GM13976 (cell line): ENCODE measurements around the gene CD82.

Experiments used
- DNase-seq: peaks from one replicate; pipeline ENCODE4 v3.0.0; 2012; ENCODE audit warnings: low spot score
- in situ Hi-C: fragments of 300-500 bp; cut with MboI; formaldehyde crosslinking; loops from one replicate; pipeline ENCODE4 v1.12.0; 2022; ENCODE audit warnings: low sequenced_read_pairs, mixed read lengths, inconsistent platforms; ENCODE audit not compliant: unreplicated experiment
- TF ChIP-seq, protein P1 (sequence below): IDR thresholded peaks from 2 replicates; pipeline ENCODE4 v1.5.1; 2012; ENCODE audit warnings: borderline replicate concordance, mild to moderate bottlenecking; ENCODE audit not compliant: insufficient read depth; ENCODE audit errors: extremely low read depth, missing control alignments, control extremely low read depth

The CD82 gene

GRCh38 chr11:44623731-44624491, 58.4 kb downstream of the CD82 start:
- peak; percentile 22 for DNase-seq
- in situ Hi-C loops: loop anchor here (10.0 kb wide), 2 partner anchors 151 to 291 kb away; no protein-coding TSS in a partner anchor
- TF ChIP-seq, protein P1, sequence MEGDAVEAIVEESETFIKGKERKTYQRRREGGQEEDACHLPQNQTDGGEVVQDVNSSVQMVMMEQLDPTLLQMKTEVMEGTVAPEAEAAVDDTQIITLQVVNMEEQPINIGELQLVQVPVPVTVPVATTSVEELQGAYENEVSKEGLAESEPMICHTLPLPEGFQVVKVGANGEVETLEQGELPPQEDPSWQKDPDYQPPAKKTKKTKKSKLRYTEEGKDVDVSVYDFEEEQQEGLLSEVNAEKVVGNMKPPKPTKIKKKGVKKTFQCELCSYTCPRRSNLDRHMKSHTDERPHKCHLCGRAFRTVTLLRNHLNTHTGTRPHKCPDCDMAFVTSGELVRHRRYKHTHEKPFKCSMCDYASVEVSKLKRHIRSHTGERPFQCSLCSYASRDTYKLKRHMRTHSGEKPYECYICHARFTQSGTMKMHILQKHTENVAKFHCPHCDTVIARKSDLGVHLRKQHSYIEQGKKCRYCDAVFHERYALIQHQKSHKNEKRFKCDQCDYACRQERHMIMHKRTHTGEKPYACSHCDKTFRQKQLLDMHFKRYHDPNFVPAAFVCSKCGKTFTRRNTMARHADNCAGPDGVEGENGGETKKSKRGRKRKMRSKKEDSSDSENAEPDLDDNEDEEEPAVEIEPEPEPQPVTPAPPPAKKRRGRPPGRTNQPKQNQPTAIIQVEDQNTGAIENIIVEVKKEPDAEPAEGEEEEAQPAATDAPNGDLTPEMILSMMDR: no peak

- peak; percentile 3 for DNase-seq
- in situ Hi-C loops: loop anchor here (10.0 kb wide), 2 partner anchors 150 to 290 kb away; no protein-coding TSS in a partner anchor
- TF ChIP-seq, protein P1: no peak
These were observed 59.3 kb downstream of the CD82 start for GRCh38 chr11:44624761-44625221.

- in situ Hi-C loops: loop anchor here (10.0 kb wide), 2 partner anchors 149 to 289 kb away; no protein-coding TSS in a partner anchor
- peak; percentile 5 for DNase-seq
- TF ChIP-seq, protein P1: no peak
These were observed 60.5 kb downstream of the CD82 start for GRCh38 chr11:44625759-44626523.

GRCh38 chr11:44626645-44627044, 61.2 kb downstream of the CD82 start:
- peak; percentile 5 for DNase-seq
- in situ Hi-C loops: loop anchor here (10.0 kb wide), 2 partner anchors 148 to 288 kb away; no protein-coding TSS in a partner anchor
- TF ChIP-seq, protein P1: no peak

- peak; percentile 2 for DNase-seq
- TF ChIP-seq, protein P1: no peak
- in situ Hi-C loops: loop anchor here (10.0 kb wide), 2 partner anchors 148 to 288 kb away; no protein-coding TSS in a partner anchor
These were observed 61.8 kb downstream of the CD82 start for GRCh38 chr11:44627165-44627789.
